NCI-H524 treated with DMSO at 0.1 percent for 48 hours (cell line): ENCODE data around the gene STAG1.
"Not testable (repeated sequence)": the region's sequence is repeated elsewhere in the genome, so short reads cannot be mapped to it uniquely, and the experiment has no call there.

Experiments used
- DNase-seq: peaks from one replicate; lab custom pipeline; 2025; lab: John Stamatoyannopoulos, UW

Gene STAG1

GRCh38 chr3:136404056-136404455 lies 348.1 kb downstream of the STAG1 start:
- no peak for DNase-seq

- DNase-seq = no peak
These were observed 355.3 kb downstream of the STAG1 start for GRCh38 chr3:136396916-136397315.

GRCh38 chr3:136390574-136390973 lies 361.6 kb downstream of the STAG1 start:
- no peak for DNase-seq

DNA sequence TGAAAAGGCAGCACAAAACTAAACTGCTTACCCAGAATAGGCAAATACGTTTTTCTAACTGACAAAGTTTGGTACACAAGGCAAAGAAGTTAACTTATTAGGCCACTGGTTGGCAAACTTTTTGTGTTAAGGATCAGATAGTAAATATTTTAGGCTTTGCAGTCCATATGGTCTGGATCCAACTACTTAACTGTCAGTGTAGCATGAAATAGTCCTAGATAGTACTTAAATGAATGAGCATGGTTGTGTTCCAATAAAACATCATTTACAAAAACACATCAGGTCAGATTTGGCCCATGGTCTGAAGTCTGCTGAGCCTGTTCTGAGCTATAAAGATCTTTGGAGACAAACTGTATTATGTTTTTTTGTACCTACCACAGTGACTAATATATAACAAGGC lies 365.1 kb downstream of the STAG1 start:
- DNase-seq = no peak

GRCh38 chr3:136385457-136385856 lies 366.7 kb downstream of the STAG1 start:
- DNase-seq = no peak

DNA sequence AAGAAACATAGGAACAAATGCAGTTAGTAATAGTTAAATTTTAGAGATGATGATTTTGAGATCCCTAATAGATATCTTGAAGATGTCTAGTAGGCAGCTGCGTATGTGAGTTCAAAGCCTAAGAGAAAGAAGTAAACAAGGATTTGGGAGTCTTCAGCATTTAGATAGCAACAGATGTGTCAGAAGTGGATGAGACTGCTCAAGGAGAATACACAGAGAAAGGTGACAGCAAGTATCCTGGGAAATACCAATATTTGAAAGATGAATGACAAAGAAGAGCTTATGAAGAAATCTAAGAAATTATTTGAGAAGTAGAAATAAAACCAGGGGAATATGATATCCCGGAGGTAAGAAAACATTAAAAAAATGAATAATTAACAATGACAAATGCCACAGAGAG lies 371.1 kb downstream of the STAG1 start:
- DNase-seq = no peak

- DNase-seq = no peak
These were observed 371.6 kb downstream of the STAG1 start for GRCh38 chr3:136380530-136380929.

GRCh38 chr3:136378011-136378410 lies 374.2 kb downstream of the STAG1 start:
- no peak for DNase-seq

- no peak for DNase-seq
These were observed 374.7 kb downstream of the STAG1 start for GRCh38 chr3:136377508-136377907.

DNA sequence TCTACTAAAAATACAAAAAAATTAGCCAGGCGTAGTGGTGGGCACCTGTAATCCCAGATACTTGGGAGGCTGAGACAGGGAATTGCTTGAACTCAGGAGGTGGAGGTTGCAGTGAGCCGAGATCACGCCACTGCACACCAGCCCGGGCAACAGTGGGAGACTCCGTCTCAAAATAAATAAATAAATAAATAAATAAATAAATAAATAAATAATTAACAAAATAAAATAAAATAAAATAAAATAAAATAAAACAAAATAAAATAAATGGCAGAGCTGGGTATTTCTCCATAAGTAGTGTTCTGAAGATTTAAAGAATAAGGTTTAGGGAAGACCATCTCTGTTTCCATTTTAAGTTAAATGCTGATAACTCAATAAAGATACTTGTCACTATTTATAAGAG lies 376.4 kb downstream of the STAG1 start:
- not testable (repeated sequence) for DNase-seq

GRCh38 chr3:136366289-136366688 lies 385.9 kb downstream of the STAG1 start:
- DNase-seq = no peak

GRCh38 chr3:136353461-136353860 lies 398.7 kb downstream of the STAG1 start:
- no peak for DNase-seq

DNA sequence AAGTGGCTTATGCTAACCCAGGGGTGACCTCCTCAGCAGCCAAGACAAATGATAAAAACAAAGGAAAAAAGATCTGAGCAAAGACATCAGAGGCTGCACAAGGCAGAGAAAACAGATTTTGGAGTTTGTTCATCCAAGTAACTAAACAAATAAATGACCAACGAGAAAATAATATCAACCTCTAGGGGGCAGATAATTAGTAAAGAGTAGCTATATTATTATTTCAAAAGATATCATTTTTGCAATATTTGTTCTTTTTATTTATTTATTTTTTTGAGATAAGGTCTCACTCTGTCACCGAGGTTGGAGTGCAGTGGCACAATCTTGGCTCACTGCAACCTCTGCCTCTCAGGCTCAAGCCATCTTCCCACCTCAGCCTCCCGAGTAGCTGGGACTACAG lies 400.3 kb downstream of the STAG1 start:
- no peak for DNase-seq

DNA sequence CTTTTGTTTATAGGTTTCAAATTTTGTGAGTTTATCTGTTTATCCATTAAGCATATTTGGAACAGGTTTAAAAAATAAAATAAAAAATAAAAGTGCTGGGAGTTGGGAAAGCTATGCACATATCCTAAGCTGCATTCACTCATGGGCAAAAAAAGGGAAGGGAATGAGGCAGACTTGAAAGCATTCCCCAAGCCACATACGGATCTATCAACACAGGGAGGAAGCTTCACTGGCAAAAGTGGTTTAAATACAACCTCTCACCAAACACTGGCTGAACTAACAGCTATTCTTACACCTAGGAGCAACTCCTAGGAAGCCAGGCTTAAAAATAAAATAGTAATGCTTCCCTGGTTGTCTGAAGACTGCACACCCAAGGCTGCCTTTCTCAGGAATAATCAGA lies 400.8 kb downstream of the STAG1 start:
- no peak for DNase-seq

DNA sequence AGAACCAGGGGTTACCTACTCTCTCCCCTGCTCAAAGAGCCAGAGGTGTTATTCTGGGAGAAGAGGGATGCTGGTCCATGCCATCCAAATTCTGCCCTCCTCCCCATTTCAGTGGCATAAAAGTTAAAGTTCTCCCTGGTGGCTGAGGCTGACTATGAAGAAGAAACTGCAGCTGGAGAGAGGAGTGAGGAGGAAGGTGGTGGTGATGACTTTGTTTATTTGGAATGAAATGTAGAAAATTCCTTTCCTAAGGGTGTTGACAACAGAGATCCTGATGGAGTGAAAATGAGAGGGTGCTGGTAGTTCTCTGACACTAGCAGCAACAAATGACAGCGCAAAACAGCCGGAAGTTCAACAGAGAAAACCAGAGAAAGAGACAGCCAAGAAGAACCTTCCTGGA lies 401.6 kb downstream of the STAG1 start:
- DNase-seq = no peak

- DNase-seq = no peak
These were observed 402.0 kb downstream of the STAG1 start for GRCh38 chr3:136350132-136350531.

DNA sequence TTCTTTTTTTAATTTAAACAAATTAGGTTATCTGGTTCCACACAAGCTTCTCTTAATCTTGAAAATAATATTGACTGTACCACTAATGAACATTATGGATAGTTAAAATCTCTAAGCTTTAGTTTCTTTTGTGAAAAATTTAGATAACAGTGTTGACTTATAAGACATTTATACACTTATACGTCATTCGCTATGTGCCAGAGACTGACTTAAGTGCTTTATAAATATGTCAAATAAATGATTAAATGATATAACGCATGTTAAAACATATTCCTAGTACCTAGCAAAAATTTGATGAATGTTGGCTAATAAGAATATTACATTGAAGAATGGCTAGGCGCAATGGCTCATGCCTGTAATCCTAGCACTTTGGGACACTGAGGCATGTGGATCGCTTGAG lies 405.7 kb downstream of the STAG1 start:
- DNase-seq = no peak

- no peak for DNase-seq
These were observed 408.2 kb downstream of the STAG1 start for GRCh38 chr3:136343873-136344555.

DNA sequence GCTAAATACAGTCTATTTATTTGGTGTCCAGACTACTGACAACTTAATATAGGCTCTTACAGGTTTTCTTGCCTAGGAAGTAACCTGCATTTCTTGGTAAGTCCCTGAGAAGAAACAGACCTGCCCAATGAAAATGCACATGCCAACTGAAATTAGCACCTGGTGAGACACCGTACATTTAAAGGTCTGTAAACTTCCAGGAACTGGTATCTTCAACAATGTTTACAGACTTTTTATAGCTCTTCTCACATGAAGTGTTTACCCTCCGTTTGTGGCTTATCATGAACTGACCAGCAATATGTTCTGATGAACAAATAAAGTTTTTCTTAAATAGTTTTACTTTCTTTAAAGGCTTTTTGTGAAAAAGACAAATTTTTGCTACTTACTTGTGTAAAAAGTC lies 408.7 kb downstream of the STAG1 start:
- no peak for DNase-seq

DNA sequence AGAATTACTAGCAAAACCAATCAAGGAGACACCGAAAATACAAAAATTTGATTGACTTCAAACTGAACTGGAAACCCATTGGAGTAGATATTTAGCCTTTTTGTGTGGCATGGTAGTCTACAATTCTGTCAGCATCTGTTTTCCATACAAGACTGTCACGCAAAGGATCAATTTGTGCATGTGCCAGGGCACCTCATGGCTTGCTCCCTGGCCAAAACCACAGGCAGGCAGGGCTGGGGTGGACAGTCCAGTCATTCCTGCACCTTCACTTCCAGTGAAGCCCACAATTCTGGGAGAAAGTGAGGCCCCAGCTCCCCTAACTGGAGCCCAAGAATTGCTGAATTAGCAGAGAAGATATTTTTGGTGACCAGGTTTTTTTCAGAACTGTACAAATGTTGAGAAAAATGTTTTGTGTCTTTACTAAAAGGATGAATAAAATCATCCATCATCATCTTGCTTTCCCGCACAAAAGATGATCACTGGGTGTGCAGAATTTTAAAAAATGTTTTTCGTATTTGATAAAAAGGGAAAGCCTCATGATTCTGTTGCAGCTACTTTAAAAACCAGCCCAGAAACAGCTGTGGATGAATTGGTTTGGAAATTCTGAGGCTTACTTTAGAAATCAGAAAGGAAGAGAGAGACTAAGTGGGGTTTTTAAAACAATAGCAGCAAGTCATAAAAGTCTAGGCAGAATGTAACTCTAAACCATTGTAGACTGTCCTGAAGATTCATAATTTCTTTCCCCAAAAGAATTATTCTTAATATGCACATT lies 415.7 kb downstream of the STAG1 start:
- DNase-seq = no peak

DNA sequence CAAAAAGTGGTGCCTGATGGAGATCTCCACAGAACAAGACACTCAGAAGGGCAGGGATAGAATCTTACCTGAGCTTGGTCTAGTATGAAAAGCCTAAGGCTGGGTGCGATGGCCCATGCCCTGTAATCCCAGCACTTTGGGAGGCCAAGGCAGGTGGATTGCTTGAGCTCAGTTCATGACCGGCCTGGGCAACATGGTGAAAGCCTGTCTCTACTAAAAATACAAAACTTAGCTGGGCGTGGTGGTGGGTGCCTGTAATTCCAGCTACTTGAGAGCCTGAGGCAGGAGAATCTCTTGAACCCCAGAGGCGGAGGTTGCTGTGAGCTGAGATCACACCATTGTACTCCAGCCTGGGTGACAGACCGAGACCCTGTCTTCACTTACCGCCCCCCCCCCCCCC lies 417.5 kb downstream of the STAG1 start:
- DNase-seq = not testable (repeated sequence)

DNA sequence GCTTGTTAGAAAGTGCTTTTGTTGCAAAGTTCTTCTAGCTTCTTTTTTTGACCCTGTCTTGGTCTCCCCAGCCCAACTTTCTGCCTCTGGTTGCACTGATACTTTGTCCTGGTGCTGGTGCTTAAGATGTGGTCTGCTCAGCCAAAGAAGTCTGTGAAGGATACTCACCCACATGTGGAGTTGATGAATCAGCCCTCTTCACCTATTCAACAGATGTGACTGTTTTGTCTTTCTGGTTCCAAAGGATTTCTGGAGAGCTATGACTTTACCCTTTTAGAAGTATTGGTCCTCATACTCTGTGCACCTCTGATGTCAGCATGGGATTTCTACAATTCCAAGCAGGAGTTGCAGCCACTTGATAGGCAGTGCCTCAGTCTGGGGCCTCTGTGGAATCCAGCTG lies 418.0 kb downstream of the STAG1 start:
- DNase-seq = no peak

DNA sequence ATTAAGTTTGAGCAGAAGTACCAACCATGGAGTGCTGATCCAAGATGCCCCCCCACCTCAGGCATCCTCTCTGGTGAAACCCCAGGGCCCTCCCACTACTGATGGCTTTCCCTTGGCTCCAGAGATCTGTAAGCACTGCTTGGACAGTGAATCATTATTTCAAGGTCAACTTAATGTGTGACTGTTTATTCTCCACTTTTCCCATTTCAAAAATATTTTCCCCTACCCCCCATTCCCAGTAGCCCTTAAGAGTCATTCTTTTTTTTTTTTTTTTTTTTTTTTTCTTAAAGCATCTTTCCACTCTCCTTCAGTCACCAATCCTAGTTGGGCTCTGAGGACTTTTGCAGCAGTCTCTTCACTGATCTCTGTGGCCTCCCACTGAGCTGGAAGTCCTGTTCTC lies 419.4 kb downstream of the STAG1 start:
- no peak for DNase-seq

- DNase-seq = no peak
These were observed 419.9 kb downstream of the STAG1 start for GRCh38 chr3:136332302-136332701.
